Nephron progenitor cell (in vitro differentiated cells): ENCODE data around the gene MRPS30.
A peak's percentile ranks its signal among the peaks of the same experiment; 100 is the strongest.
"Not testable (repeated sequence)": the region's sequence is repeated elsewhere in the genome, so short reads cannot be mapped to it uniquely, and the experiment has no call there.

Experiments used
- DNase-seq: peaks from one replicate; pipeline ENCODE4 v3.0.0; 2021
- H3K27ac Mint-ChIP-seq: 2 replicates; pipeline ENCODE4 v1.8.0; 2021; ENCODE audit warnings: mild to moderate bottlenecking, moderate library complexity, mixed read lengths
- H3K27me3 Mint-ChIP-seq: 2 replicates; pipeline ENCODE4 v1.8.0; 2021; ENCODE audit warnings: mild to moderate bottlenecking, low read depth, mixed read lengths; ENCODE audit not compliant: poor library complexity
- H3K36me3 Mint-ChIP-seq: 2 replicates; pipeline ENCODE4 v1.8.0; 2021; ENCODE audit warnings: low read depth, mixed read lengths
- H3K4me1 Mint-ChIP-seq: 2 replicates; pipeline ENCODE4 v1.8.0; 2021; ENCODE audit warnings: mixed read lengths
- H3K4me3 Mint-ChIP-seq: 2 replicates; pipeline ENCODE4 v1.8.0; 2021; ENCODE audit warnings: mild to moderate bottlenecking, moderate library complexity, mixed read lengths
- H3K9me3 Mint-ChIP-seq: 2 replicates; pipeline ENCODE4 v1.8.0; 2021; ENCODE audit warnings: mild to moderate bottlenecking, moderate library complexity, mixed read lengths
- TF ChIP-seq, protein P1 (sequence below): fragments of 200-600 bp; sonication (generic); IDR thresholded peaks from 2 replicates; pipeline ENCODE4 v1.5.0; 2021; ENCODE audit warnings: antibody characterized with exemption

Gene MRPS30

DNA sequence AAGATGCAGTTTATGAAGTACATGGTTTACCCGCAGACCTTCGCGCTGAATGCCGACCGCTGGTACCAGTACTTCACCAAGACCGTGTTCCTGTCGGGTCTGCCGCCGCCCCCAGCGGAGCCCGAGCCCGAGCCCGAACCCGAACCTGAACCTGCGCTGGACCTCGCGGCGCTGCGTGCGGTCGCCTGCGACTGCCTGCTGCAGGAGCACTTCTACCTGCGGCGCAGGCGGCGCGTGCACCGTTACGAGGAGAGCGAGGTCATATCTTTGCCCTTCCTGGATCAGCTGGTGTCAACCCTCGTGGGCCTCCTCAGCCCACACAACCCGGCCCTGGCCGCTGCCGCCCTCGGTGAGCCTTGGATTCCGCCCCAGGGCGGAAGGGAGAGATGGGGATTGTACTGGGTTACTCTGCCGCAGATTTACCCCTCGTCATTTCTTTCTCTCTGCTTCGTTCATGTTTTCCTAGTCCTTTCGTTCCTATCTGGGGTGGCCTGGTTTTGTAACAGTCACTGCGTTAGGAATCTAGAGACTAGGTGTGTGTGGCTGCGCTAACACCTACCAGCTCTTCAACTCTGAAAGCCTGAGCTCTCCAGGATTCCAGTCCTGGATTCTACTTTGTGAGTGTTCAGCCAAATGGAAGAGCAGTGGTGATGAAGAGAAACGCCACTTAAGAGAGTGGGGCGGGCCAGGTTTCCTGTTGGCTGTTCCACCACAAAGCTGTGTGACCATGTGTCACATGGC, 638 bp downstream of the MRPS30 start:
- Mint-ChIP-seq H3K27me3 (no peaks in the 10 kb centered on the region), H3K4me3 (peak overlapping the region; percentile 99), H3K9me3 (no peaks in the 10 kb centered on the region), H3K4me1 (peaks cover 41% of the 10 kb centered on the region), H3K36me3 (peaks cover 21% of the 10 kb centered on the region), H3K27ac (peak overlapping the region; percentile 100)
- DNase-seq, result peak; percentile 51
- TF ChIP-seq, protein P1, sequence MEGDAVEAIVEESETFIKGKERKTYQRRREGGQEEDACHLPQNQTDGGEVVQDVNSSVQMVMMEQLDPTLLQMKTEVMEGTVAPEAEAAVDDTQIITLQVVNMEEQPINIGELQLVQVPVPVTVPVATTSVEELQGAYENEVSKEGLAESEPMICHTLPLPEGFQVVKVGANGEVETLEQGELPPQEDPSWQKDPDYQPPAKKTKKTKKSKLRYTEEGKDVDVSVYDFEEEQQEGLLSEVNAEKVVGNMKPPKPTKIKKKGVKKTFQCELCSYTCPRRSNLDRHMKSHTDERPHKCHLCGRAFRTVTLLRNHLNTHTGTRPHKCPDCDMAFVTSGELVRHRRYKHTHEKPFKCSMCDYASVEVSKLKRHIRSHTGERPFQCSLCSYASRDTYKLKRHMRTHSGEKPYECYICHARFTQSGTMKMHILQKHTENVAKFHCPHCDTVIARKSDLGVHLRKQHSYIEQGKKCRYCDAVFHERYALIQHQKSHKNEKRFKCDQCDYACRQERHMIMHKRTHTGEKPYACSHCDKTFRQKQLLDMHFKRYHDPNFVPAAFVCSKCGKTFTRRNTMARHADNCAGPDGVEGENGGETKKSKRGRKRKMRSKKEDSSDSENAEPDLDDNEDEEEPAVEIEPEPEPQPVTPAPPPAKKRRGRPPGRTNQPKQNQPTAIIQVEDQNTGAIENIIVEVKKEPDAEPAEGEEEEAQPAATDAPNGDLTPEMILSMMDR, result no peak

DNA sequence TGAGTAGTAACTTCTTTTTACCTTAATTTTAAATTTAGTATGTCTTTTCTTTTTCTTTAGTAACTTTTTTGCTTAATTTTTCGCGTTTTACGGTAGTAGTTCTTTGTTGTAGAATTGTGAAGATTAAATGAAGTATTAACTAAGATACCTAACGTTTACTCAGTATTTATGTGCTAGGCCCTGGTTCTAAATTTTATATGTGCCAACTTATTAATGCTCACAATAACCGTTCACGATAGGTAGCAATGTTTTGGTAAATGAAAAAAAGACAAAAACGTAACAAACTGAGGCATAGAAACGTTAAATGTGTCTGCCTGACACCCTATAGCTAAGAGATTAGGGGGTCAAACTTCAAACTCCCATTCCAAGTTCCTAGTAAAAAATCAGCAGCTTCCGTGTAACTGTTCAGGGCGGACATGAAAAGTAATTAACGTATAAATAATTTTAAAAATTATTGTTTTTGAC, 1.2 kb downstream of the MRPS30 start:
- no peaks in the 10 kb centered on the region for H3K27me3 Mint-ChIP-seq
- H3K27ac Mint-ChIP-seq, result peak overlapping the region; percentile 100
- peaks cover 41% of the 10 kb centered on the region for H3K4me1 Mint-ChIP-seq
- DNase-seq, result no peak
- no peaks in the 10 kb centered on the region for H3K9me3 Mint-ChIP-seq
- peaks cover 27% of the 10 kb centered on the region for H3K36me3 Mint-ChIP-seq
- TF ChIP-seq, protein P1, result no peak
- H3K4me3 Mint-ChIP-seq, result peak overlapping the region; percentile 99

DNA sequence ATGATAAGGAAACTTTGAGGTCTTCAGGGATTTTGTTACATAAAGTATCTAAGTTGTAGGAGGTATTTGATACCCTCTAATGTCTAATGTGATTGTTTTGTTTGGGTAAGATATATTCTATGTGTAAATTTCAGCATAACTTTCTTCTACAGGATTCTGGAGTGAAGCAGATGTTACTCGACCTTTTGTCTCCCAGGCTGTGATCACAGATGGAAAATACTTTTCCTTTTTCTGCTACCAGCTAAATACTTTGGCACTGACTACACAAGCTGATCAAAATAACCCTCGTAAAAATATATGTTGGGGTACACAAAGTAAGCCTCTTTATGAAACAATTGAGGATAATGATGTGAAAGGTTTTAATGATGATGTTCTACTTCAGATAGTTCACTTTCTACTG, 6.0 kb downstream of the MRPS30 start:
- Mint-ChIP-seq H3K4me3 (no peak overlapping the region), H3K4me1 (peaks cover 21% of the 10 kb centered on the region), H3K9me3 (no peaks in the 10 kb centered on the region), H3K27ac (no peak overlapping the region), H3K36me3 (peaks cover 44% of the 10 kb centered on the region), H3K27me3 (no peaks in the 10 kb centered on the region)
- no peak for DNase-seq
- TF ChIP-seq, protein P1, result no peak

DNA sequence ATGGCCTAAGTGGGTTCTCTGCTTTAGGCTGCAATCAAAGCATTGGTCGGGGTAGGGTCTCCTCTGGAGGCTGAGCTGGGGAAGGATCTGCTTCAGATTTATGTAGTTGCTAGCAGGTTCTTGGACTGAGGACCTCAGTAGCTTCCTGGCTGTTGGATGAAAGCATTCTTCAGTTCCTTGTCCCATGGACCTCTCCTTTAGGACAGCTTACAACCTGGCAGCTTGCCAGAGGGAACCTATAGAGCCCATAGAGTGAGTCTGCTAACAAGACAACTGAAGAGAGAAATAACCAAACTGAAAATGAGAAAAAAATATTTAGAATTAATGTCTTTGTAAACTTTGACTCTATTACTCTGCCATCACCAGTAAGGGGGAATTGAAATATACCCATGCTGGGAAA, 12.4 kb downstream of the MRPS30 start:
- TF ChIP-seq, protein P1, result no peak
- Mint-ChIP-seq H3K36me3 (peaks cover 57% of the 10 kb centered on the region), H3K4me1 (no peaks in the 10 kb centered on the region), H3K27me3 (no peaks in the 10 kb centered on the region), H3K27ac (no peak overlapping the region), H3K4me3 (no peak overlapping the region), H3K9me3 (no peaks in the 10 kb centered on the region)
- no peak for DNase-seq

DNA sequence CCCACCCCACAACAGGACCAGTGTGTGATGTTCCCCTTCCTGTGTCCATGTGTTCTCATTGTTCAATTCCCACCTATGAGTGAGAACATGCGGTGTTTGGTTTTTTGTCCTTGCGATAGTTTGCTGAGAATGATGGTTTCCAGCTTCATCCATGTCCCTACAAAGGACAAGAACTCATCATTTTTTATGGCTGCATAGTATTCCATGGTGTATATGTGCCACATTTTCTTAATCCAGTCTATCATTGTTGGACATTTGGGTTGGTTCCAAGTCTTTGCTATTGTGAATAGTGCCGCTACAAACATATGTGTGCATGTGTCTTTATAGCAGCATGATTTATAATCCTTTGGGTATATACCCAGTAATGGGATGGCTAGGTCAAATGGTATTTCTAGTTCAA, 15.9 kb downstream of the MRPS30 start:
- H3K27ac Mint-ChIP-seq, H3K9me3 Mint-ChIP-seq, H3K4me3 Mint-ChIP-seq, H3K27me3 Mint-ChIP-seq, H3K4me1 Mint-ChIP-seq, DNase-seq: not testable (repeated sequence)
- peaks cover 61% of the 10 kb centered on the region for H3K36me3 Mint-ChIP-seq

DNA sequence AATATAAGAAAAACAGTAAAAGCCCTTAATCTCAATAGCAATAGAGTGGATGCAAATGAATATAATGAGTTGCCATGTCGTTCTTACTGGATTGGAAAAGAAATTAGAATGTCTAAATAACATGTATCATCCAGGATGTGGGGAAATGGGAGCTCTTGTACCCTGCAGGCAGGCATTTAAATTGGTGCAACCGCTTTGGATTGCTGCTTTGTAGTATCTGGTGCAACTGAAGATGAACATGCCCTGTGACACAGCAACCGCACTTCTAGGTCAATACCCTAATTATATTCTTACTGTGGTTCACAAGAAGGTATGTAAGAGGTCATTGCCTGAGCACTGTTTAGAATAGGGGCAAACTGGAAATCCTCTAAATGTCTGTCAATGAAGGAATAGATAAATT, 18.9 kb downstream of the MRPS30 start:
- DNase-seq, result no peak
- no peaks in the 10 kb centered on the region for H3K4me1 Mint-ChIP-seq
- H3K27me3 Mint-ChIP-seq, result no peaks in the 10 kb centered on the region
- no peaks in the 10 kb centered on the region for H3K9me3 Mint-ChIP-seq
- H3K36me3 Mint-ChIP-seq, result peaks cover 56% of the 10 kb centered on the region
- no peak overlapping the region for H3K4me3 Mint-ChIP-seq
- H3K27ac Mint-ChIP-seq, result no peak overlapping the region
- TF ChIP-seq, protein P1, result no peak
